HG02623 (cell line): ENCODE data around the gene DUOX1.

Source experiments
- ATAC-seq: cut with Tn5 transposase; IDR thresholded peaks from one replicate; pipeline ENCODE4 v1.9.1; 2021; ENCODE audit warnings: moderate library complexity; ENCODE audit not compliant: unreplicated experiment

Gene DUOX1

GRCh38 chr15:45105586-45105985, 24.2 kb upstream of the DUOX1 start:
- no peak for ATAC-seq

GRCh38 chr15:45106002-45106790, 23.6 kb upstream of the DUOX1 start:
- ATAC-seq = no peak

- ATAC-seq = no peak
These were observed 21.7 kb upstream of the DUOX1 start for GRCh38 chr15:45107941-45108630.

- no peak for ATAC-seq
These were observed 19.5 kb upstream of the DUOX1 start for GRCh38 chr15:45110256-45110820.

- ATAC-seq = no peak
These were observed 18.2 kb upstream of the DUOX1 start for GRCh38 chr15:45111390-45112142.

GRCh38 chr15:45112143-45112590, 17.6 kb upstream of the DUOX1 start:
- no peak for ATAC-seq

- no peak for ATAC-seq
These were observed 17.0 kb upstream of the DUOX1 start for GRCh38 chr15:45112591-45113379.

GRCh38 chr15:45113380-45113990, 16.3 kb upstream of the DUOX1 start:
- ATAC-seq = no peak

GRCh38 chr15:45114076-45114750, 15.6 kb upstream of the DUOX1 start, which contains the start of the genes DUOX2 and DUOXA2:
DUOX2 (minus strand) TSS chr15:45114172; CDS start chr15:45113411, 761 bp downstream.
DUOXA2 (plus strand) TSS chr15:45114326; CDS start chr15:45114606, 280 bp downstream.
- ATAC-seq = no peak

GRCh38 chr15:45114751-45115085, 15.1 kb upstream of the DUOX1 start:
- no peak for ATAC-seq

GRCh38 chr15:45115312-45115820, 14.4 kb upstream of the DUOX1 start:
- no peak for ATAC-seq

- no peak for ATAC-seq
These were observed 13.8 kb upstream of the DUOX1 start for GRCh38 chr15:45116006-45116481.

GRCh38 chr15:45116482-45117307, 13.1 kb upstream of the DUOX1 start:
- no peak for ATAC-seq

GRCh38 chr15:45117308-45118130, 12.3 kb upstream of the DUOX1 start:
- peak; percentile 7 for ATAC-seq

- peak; percentile 96 for ATAC-seq
These were observed 11.6 kb upstream of the DUOX1 start for GRCh38 chr15:45118131-45118588.

GRCh38 chr15:45118996-45119395, 10.8 kb upstream of the DUOX1 start:
- ATAC-seq = no peak
